Activated CD4-positive, alpha-beta T cell treated with anti-CD3 and anti-CD28 coated beads, Interleukin-2, amount 10 ng/mL, durations not matched to agents 7 days and 5 days (primary cell): Measurements from ENCODE around the gene RGS4. TPM values are rescaled to one million over a fixed set of nuclear protein-coding genes. Genes with fewer than 3 reads are reported as not detected.

ENCODE experiments used
- total RNA-seq, 2 experiments: library from RNA; stranded (reverse); gene quantifications; one replicate each; pipeline ENCODE4 v1.2.3, GENCODE V29; 2021

The RGS4 gene
- total RNA-seq, 2 experiments from 2014 or later: not detected

Other genes with a start within 250 kb of the RGS4 start
- gene CCDC190, start 208.2 kb upstream of the RGS4 start, total RNA-seq: not detected
- 1 to 10 TPM; 2.2 to 2.5 TPM for gene RGS5, start 133.6 kb downstream of the RGS4 start, total RNA-seq